Adrenal gland (tissue), 5 donors: Measurements from ENCODE around the gene WDR38.

ENCODE experiments used
- POLR2A ChIP-seq, 2 donors: fragments of 450-650 bp; IDR thresholded peaks; one replicate each; pipeline ENCODE4 v1.6.1; 2017; ENCODE audit warnings: antibody characterized with exemption in 2 of 2, mild to moderate bottlenecking in 2 of 2, moderate library complexity in 1 of 2
- TF ChIP-seq, protein P1 (sequence below), 6 experiments: fragments of 450-650 bp in 4 of 6; fragments of 200-600 bp in 2 of 6; sonication (generic) in 1 of 6; IDR thresholded peaks; 1 replicate in 5 of 6; 2 replicates in 1 of 6; pipeline versions ENCODE4 v1.5.1 to v1.8.0; 2016 to 2021; ENCODE audit warnings: antibody characterized with exemption in 6 of 6, mild to moderate bottlenecking in 2 of 6, moderate library complexity in 1 of 6
- donor health status: DM: no; HTN: no; CAD: no.

DNA sequence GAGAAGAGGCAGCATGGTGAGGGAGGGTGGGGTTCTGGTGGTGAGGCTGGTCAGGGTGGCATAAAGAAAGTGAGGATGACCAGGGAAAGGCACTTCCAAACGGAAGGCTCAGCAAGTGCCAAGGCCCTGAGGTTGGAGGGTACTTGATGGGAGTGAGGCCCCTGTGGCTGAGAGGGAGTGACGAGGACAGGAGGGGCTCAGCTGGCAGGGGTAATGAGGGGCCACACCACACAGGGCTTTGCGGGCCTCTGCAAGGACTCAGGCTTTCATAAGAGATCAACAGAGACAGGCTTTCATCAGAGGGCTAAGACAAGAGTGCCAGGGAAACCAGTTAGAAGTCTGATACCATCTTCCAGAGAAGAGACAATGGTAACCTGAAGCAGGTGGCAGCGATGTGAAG, 32.3 kb downstream of the WDR38 start:
- TF ChIP-seq, protein P1, sequence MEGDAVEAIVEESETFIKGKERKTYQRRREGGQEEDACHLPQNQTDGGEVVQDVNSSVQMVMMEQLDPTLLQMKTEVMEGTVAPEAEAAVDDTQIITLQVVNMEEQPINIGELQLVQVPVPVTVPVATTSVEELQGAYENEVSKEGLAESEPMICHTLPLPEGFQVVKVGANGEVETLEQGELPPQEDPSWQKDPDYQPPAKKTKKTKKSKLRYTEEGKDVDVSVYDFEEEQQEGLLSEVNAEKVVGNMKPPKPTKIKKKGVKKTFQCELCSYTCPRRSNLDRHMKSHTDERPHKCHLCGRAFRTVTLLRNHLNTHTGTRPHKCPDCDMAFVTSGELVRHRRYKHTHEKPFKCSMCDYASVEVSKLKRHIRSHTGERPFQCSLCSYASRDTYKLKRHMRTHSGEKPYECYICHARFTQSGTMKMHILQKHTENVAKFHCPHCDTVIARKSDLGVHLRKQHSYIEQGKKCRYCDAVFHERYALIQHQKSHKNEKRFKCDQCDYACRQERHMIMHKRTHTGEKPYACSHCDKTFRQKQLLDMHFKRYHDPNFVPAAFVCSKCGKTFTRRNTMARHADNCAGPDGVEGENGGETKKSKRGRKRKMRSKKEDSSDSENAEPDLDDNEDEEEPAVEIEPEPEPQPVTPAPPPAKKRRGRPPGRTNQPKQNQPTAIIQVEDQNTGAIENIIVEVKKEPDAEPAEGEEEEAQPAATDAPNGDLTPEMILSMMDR (IDR thresholded peaks at IDR 0.05), result no peak
- no peak for TF ChIP-seq POLR2A (IDR thresholded peaks at IDR 0.05)
